SKM-1 treated with dmso at 0.1 percent for 144 hours (cell line): ENCODE measurements around the gene SP6.

ENCODE experiments used
- DNase-seq: peaks from one replicate; lab custom pipeline; 2025; ENCODE audit not compliant: unreplicated experiment; lab: John Stamatoyannopoulos, UW

The SP6 gene

DNA sequence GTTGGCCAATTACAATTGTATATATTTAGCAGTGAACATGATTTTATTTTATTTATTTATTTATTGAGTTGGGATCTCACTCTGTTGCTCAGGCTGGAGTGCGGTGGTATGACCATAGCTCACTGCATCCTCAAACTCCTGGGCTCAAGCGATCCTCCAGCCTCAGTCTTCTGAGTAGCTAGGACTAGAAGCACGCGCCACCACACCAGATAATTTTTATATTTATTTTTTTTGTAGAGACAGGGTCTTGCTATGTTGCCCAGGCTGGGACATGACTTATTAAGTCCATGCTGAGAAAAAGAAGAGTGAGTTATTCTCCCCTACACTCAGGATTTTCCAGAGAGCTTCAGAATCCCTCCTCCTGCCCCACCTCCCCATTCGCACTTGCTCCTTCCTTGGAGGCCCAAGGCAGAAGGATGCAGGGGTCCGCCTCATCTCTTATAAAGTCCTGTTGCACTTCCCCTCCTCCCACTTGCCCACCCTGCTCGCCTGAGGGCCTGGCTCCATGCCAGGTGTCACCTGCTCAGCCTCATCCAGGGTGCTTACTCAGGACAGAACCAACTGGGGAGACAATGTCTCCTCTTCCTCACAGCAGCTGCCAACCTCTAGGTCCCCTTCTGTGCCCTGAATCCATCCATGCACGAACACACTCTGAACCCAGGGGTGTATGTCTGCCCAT, 29.0 kb upstream of the SP6 start:
- no peak for DNase-seq

DNA sequence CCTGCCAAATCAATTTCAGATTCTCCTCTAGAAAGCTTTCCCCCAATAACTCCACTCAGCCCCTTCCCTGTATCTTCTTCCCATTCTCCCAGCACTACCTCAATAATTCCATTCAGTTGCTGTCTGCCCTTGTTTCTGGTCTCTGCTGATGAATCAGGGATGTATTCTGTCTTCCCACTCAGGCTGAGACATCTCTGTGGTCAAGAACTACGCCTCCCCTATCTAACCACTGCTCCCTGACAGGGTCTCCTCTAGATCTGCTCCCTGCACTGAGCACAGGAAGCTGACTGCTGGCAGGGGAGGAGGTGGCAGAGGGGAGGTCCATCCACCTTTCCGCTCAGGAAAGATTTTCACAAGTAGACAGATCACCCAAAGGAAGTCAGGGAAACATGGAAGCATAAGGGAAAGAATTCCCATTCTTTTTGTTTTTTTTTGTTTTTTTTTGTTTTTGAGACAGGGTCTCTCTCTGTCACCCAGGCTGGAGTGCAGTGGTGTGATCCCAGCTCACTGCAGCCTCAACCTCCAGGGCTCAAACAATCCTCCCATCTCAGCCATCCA, 28.1 kb upstream of the SP6 start:
- no peak for DNase-seq

DNA sequence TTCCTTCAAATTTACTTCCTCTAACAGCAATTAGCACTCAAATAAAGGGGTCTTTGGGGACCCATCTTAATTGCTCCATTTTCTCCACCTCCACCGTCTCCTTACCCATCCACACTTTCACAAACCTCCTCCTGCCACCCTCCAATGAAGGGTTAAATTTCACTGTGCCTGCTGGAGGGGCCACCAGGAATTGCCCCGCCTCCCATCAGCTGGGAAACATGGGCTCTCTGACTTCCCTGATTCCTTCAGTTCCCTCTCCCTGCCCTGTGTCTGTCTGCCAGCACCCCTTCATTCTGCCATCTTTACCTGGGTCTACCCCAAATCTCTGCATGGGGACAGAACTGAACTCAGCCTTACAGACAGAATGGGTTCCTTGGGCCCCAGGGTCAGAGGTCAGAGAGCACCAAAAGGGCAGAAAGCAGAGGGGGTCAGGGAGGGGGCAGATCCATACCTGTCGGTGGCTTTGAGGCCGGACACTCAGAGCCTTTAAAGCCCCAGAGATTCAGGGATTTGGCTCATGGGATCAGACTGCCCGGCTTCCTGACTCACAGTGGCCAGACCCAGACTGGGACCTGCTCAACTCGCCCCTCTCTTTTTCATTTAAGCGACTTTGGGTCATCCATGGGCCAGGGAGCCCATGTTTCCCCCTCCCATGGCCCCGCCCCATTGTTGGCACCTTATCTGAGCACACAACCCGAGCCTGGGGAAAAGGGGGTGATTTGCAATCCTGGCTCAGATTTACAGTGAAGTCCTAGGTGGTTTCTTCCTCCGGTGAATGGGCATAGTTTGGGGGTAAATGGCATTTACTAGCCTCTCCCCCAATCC, 27.5 kb upstream of the SP6 start:
- DNase-seq = no peak

DNA sequence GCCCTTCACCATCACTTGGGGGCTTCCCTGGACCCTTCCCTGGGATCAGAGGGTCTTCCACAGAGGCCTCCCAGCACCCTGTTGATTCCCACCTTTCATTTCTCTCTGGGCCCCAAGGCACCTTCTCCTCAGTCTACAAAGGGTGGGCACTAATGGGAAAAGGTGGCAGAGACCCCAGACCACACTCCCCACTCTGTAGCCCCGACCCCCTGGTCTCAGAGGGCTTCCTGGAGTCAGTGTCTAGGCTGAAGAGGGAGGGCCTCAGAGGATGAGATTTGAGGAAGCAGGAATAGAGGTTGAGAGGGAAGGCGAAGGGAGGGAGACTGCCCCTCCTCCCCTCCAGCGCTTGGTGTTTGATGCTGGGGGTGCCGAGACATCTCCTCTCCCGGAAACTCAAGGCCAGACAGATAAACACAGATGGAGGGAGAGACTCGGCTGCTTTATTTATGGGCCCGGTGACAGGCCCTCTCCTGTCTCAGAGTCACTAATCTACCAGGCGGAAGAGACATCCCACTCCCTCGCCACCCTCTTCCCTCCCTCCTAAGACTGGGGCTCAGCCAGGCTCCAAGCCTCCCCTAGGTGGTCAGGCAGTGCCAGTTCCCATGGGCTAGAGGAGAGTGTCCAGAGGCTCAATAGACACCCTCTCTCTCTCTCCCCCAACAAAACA, 26.5 kb upstream of the SP6 start:
- DNase-seq = no peak

DNA sequence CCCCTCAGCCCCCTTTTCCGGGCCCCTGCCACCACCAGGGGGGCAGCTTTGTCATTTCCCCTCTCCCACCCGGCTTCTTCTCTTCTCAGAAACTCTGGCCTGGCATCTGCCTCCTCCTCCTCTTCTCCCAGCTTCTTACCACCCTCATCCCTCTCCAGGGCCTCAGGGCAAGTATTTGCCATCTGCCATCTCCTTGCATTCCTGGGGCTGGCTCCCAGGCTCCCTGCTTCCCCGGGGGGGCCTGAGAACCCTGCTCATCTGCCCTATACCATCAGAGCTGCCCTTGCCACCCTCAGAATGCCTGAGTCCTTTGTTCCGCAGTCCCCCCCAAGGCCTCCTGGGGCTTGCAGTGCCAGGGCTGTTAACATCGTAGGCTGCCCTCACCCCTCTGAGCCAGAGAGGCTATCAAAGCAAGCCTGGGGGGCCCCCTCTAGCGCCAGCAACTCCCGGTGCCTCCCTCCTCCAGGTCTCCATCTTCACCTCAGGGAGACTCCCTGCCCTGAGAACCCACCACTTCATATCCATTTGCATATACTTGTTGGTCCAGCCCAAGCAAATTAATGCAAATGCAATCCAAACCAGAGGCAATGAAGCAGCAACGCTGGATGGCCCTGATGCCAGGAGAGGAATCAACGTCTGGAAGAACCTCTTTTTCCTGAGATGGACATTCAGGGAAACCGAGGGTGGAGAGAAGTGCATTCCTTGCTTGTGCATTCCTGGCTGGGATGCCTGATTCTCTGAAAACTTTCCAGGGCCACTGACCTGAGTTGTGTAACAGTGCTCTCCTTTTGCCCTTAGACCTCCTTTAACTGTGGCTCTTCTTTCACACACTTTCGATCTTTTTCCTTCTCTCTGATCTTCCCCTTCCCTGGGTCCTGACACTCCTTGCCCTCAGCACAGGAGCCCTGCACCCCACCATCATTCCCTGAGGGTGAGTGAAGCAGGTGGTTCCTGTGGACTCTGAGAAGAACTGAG, 24.3 kb upstream of the SP6 start:
- DNase-seq = no peak

DNA sequence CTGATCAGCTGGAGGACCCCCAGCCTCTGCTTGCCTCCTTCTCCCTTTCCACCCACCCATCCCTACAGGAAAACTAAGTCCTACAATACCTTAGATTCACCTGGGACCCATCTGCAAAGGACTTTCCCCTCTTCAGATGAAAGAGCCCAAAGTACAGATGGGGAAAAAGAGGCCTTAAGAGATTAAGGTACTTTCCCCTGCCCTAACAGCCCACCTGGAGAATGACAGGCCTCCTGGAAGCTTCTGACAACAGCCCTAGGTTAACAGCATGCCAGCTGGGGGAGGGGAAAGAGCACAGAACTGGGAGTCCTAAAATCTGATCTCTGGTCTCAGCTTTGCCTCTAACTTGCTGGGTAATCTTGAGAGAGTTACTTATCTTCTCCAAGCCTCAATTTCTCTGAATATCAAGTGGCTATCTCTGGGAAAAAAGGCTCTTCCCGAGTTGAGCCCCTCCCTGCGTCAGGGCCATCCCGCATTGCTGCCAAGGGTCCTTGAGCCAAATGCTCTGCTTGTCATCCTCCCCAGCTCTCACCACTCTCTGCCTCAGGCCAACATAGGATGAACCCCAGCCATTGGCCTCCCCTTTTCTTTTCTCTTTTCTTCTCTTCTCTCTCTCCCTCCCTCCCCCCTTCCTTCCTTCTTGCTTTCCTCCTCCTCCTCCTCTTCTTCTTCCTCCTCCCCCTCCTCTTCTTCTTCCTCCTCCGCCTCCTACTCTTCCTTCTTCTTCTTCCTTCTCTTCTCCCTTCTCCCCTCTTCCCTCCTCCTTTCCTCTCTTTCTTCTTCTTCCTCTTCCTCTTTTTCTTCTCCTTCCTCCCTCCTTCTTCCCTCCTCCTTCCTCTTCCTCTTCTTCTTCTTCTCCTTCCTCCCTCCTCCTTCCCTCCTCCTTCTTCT, 22.5 kb upstream of the SP6 start:
- no peak for DNase-seq

DNA sequence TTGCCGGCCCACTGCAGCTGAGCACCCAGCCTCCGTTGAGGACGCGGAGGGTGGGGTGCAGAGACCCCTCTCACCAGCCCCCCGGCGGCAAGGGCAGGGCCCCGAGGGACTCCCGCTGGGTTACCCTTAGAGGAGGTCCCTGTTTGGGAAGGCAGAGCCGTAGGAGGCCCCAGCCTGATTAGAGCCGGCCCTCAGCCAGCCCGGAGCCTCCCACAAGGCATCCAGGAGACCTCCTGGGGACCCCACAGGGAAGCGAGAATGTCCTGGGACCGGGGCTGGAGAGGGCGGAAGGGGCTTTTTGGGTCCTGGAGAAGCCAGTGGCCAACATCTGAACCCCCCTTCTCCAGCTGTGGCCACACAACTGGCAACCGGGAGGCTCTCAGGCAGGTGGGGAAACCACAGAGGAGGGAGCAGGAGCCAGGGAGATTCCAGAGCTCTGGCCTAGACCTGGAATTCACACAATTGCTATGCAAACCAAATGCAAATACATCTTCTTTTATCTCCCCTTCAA, 21.7 kb upstream of the SP6 start:
- no peak for DNase-seq

DNA sequence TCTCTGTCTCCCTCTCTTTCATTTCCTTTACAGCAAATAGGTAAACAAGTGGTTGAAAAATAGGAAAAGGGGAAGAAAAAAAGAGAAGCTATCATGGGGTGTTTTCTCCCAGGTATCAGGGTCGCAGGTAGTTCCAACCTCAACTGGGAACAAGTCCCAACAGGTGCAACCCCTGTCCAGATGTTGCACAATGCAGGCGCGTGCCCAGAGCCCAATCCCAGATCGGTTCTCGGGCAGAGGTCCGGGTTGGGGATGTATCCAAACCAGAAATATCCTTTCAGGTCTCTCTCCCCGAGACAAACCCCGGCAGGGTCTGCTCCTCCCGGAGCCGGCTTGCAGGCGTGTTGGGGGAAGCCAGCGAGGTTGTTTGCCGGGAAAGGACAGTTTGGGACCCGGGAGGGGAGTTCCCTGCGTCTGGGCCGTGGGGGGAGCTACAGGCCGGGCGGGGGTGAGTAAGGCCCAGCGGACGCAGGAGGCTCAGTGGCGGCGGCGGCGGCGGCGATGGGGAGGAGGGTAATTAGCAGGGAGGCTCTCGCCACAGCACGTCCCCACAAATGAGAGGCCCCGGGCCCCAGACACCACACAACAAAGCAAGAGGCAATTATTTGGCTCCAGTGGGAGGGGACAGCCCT, 21.2 kb upstream of the SP6 start:
- DNase-seq = no peak

DNA sequence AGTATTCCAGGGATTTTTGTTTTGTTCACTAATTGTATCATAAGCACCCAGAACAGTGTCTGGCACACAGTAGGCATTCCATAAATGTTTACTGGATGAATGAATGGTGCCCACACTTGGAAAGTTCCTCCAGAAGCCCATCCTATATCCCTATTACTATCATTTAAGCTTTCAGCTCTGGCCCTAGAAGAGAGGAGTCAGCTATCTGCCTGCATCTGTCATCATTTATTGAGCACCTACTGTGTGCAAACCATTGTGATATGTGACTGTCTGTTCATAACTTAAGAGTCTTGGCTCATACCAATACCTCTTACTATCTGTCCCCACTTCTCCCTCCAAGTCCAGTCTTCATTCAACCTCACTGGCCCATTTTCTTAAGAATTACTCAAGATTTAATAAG, 20.1 kb upstream of the SP6 start:
- no peak for DNase-seq

DNA sequence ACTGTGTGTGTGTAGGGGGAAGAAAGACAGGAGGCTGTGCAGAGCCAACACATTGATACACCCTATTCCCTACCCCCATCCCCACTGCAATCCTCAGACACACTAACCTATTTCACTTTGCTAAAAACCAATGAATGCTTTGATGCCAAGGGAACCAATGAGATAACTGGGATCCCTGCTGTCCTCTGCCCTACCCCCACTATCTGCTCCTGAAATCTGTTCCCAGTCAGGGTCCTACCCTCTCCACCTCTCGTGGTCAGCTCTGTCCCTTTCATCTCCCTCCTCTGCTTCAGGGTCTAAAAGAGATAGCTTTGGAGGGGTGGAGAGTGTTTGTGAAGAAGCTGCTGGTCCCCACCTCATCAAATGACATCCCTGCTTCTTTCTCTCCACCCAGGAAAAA, 19.1 kb upstream of the SP6 start:
- DNase-seq = no peak

DNA sequence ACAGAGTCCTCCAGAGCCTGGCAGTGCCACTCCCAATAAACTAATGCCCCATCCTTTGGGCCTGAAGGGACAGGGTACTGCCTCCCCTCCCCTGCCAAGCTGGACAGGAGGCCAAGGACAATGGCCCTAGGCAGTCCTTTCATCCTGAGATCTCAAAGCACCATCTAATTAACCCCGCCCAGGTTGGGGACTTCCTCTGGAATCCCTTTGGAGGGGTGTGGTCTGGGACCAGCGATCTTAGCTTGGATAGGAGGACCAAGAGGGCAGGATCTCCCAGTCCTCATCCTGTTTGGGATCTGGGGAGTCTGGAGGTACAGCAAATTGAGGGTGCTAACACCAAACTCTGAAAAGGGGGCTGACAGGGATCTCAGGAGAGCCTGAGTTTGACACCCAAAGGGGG, 18.2 kb upstream of the SP6 start:
- DNase-seq = no peak

DNA sequence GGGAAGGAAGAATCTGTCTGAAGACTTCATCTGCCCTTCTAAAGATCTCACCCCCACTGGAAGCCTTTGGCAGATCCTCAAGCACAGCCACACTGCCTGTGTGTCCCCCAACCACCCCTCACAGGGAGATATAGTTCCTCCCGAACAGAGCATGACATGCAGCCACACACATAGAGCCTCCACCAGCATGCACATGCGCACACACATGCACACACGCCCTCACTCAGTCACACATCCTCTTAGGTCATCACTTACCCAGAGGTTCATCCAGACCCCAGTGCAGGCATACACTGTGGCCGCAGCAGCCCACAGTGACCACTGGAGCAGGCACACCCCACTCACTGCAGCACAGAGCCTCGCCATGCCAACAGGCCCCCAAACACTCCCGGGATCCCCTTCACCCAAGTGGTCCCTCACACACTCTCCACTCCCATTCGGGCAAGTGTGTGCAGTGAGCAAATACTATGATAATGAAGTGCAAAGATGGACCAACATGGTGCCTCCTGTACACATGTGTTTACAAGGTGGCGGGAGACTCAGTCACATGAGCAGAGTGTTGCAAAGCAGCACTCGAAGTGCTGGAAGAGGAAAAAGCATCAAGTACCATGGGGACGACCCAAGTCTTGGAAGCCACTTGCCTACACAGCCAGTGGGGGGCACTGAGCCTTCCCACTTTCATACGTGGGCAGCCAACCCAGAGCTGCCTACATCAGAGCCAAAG, 17.0 kb upstream of the SP6 start:
- no peak for DNase-seq

DNA sequence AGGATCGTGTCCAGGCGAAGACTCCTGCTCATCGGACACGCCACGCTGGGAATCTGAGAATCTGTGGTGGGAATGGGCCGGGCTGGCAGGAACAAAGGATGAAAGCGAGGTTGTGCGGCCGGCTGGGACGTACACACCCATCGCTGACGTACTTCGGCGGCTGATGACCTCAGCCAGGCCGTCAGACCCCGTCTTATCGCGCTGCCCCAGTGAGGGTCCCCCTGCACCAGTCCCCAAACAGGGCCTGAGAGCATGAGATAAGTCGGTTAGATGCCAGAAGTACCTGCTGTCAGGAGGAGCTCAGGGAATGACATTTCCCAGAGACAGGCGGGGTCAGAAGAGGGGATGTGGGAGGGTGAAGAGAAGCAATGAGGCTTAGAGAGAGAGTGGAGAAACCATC, 16.0 kb upstream of the SP6 start:
- DNase-seq = no peak

DNA sequence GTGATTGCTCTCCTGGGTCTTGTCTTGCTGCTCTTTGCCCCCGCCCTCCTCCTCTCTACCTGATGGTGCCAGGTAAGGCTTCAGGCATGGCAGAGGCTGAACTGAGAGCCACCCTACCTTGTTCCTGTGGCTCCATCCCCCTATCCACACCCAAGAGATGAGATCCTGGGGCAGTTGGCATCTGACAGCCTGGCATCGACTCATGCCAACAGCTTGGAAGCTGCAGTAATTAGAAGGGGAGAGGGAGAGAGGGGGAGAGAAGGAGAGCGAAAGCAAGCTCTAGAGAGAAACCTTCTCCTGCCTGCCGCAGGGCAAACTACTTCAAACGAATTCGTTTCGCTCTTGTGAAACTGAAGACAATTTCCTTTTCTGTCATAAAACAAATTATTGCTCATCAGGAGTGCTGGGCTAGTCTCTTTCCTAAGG, 13.8 kb upstream of the SP6 start:
- DNase-seq = no peak

DNA sequence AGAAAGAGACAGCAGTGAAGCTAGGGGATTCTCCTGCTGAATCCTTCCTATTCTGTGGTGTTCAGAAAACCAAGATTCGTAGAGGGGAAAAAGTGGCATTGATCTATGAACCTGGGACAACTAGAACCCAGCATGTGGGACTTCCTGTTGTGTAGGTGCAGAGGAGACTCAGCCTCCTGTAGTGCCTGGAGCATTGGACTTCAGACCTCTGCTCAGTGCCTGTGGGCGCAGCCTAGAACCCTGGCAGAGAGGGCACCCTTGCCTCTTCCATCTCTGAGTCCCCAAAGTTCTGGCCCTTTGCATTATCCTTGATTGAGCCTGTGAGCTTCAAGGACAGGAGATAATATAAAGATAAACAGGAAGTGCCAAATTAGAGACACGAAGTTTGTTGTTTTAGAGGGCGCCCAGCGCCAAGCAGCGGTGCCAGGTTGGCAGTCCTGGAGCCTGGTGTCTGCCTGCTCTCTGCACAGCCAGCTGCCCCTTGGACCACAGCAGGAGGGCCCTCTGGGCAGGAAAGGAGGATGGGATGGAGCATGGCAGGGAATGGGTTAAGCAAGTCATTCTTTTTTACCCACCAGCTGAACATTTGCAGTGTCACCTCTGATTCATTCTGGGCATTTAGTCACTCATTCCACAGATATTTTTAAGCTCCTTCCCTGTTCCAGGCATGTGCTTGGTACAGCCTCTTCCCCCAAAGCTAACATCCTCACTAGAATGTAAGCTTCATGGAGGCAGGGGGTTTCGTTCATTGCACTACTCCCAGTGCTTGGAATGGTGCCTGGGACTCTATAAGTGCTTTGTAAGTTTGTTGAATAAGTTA, 11.9 kb upstream of the SP6 start:
- DNase-seq = no peak

DNA sequence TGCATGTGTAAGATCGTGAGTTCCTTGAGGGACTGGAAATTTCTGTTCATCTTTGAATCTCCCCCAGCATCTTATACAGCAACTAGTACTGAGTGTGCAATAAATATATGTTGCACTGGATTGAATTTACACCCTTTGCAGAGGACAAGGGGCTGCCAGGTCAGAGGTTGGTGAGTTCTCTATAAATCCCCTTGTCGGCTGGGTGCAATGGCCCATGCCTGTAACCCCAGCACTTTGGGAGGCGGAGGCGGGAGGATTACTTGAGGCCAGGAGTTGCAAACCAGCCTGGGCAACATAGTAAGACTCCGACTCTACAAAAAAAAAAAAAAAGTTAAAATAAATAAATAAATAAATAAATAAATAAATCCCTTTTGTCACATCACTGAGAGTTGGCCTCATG, 9.4 kb upstream of the SP6 start:
- no peak for DNase-seq
